DOHH2 (cell line): Measurements from ENCODE around the gene ABCB11.

Experiments used
- EZH2phosphoT487 ChIP-seq: fragments of 200-600 bp; sonication (generic); IDR thresholded peaks from 2 replicates; pipeline ENCODE4 v1.6.1; 2017; ENCODE audit warnings: borderline replicate concordance, mild to moderate bottlenecking, antibody characterized with exemption, low read length, moderate library complexity, mixed read lengths
- TF ChIP-seq, protein P1 (sequence below): fragments of 200-600 bp; sonication (generic); IDR thresholded peaks from one replicate; pipeline ENCODE4 v1.5.1; 2014; ENCODE audit warnings: antibody characterized with exemption, mild to moderate bottlenecking, low read depth, low read length; ENCODE audit not compliant: poor library complexity, severe bottlenecking

- TF ChIP-seq, protein P1, sequence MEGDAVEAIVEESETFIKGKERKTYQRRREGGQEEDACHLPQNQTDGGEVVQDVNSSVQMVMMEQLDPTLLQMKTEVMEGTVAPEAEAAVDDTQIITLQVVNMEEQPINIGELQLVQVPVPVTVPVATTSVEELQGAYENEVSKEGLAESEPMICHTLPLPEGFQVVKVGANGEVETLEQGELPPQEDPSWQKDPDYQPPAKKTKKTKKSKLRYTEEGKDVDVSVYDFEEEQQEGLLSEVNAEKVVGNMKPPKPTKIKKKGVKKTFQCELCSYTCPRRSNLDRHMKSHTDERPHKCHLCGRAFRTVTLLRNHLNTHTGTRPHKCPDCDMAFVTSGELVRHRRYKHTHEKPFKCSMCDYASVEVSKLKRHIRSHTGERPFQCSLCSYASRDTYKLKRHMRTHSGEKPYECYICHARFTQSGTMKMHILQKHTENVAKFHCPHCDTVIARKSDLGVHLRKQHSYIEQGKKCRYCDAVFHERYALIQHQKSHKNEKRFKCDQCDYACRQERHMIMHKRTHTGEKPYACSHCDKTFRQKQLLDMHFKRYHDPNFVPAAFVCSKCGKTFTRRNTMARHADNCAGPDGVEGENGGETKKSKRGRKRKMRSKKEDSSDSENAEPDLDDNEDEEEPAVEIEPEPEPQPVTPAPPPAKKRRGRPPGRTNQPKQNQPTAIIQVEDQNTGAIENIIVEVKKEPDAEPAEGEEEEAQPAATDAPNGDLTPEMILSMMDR, result peak; percentile 61
- TF ChIP-seq EZH2phosphoT487, result no peak
Observed at GRCh38 chr2:168920504-168921157, 110.5 kb downstream of the ABCB11 start.
